GM10847 (cell line): ENCODE measurements around the gene PARD3.

ENCODE experiments used
- POLR2A ChIP-seq: IDR thresholded peaks from 2 replicates; pipeline ENCODE4 v1.6.1; 2011; ENCODE audit not compliant: insufficient read length; ENCODE audit errors: extremely low read depth

PARD3 gene

DNA sequence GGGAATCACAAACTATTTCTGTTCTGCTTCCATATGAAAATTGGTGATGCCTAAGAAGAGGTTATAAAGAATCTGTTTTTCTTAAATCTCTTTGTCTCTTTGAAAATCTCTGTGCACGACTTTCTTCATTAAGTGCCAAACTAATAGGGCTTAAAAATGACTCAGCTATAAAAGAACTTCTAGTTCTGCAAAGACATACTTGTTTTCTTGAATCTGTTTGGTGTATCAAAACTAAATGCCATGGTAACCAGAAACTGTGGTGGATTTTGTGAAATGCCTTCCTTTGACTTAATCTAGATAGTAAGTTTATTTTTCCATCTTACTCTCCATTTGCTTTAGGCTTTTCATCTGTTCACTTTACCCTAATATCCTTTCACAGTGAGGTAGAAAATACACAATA, 417.8 kb downstream of the PARD3 start:
- TF ChIP-seq POLR2A: no peak

- no peak for TF ChIP-seq POLR2A
Observed at GRCh38 chr10:34396663-34397062, 418.4 kb downstream of the PARD3 start.

DNA sequence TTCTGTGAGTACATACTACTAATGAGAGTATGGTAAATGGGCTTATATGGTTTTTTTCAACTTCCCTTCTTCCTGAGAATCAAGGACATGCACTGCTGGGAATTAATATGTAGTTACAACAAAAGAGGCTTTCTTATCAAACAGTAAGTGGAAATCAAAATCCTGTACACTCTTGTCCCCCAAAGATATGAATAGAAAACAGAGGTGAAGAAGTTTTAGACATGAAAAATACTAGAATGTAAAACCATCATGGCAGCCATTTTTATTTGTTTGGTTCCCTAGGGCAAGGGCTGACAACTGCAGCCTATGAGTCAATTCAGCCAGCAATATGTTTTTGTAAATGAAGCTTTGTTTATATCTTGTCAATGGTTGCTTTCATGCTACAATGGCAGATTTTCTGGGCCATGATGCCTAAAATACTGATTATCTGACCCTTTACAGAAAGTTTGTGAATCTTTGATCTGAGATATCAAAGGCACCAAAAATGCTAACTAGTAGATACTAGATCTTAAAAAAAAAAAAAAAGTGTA, 422.4 kb downstream of the PARD3 start:
- TF ChIP-seq POLR2A: no peak

DNA sequence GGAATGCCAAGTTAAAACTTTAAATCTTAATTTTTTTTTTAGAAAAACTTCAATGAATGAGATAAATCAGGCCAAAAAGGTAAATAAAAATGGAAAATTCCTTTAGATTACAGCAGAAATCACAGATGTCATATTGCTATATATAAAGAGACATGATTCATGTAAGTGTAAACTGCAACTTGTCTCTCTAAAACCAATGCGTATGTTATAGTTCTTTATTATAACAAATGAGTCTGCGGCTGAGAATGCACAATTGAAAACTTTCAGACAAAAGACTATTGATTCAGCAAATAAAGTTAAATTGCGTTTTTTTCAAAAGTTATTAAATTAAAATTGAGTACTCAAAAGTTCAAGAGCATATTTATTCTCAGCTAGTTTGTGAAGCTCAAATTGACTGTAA, 425.3 kb downstream of the PARD3 start:
- no peak for TF ChIP-seq POLR2A

DNA sequence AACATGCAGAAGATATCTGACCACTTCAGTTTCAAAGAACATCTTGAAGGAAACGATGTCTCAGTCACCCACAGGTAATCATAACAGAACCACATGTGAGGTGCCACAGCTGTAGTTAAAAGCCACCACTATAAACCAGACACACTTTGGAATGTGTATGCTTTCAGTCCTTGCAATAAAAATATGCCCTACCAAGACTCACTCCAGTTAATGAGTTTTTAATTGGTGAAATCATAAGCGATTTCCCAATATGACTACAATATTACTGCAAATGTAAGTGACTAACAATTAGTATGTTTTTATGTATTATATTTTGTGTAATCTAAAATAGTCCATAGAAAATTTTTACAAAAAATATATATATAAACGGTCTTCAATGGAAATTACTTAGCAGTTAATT, 428.2 kb downstream of the PARD3 start:
- TF ChIP-seq POLR2A: no peak

DNA sequence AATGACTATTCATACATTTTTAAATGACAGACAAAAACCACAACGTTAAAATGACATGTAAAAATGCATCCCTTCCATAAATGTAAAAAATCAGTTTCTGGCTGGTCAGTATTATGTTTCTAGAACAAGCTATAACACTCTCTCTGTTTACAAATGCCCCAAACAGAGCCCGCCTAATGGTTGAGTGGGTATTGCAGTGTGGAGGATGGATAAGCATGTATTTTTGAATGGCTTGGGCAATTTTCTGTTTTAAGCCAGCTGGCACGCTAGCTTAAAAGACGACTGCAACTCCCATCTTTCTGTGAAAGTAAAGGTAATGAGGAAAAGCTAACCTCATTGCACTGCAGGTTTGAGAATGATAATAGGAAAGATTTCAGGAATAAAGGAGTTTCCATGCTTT, 430.7 kb downstream of the PARD3 start:
- TF ChIP-seq POLR2A: no peak

GRCh38 chr10:34382626-34383025, 432.5 kb downstream of the PARD3 start:
- no peak for TF ChIP-seq POLR2A

DNA sequence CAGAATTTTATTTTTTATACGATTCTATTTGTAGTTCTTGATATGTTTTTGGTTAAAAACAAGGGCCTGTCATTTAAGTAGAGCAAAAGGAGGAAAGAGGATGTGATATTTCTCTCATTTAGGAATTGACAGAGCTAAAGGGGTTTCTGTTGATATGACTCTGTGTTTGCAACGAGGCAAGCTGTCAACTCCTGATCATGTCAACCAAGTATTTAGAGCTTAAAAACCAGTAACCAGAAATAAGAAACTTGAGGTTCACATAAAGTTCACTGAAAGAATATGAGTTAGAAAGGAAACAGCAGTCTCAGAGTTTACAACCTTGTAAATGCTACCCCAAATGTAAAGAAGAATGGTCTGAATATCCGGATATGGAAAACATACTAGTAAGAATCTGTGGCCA, 434.2 kb downstream of the PARD3 start:
- no peak for TF ChIP-seq POLR2A

DNA sequence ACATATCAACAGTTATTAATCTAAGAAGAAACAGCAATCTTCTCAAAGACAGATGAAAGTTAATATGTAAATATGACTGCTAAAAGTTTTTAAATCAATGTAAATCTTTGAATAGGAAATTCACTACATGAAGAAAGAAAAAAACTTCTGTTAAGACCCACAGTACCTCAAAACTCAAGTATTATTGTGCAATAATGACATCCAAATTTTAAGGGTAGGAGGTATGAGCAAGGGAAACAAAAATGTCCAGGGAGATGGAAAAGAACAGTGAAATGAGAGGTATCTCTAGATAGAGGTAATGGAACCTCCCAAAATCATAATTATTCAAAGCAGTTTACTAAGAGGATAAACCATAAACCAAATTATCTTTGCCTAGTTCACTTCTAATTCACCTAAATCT, 436.8 kb downstream of the PARD3 start:
- TF ChIP-seq POLR2A: no peak

- TF ChIP-seq POLR2A: no peak
Observed at GRCh38 chr10:34377833-34378232, 437.3 kb downstream of the PARD3 start.

DNA sequence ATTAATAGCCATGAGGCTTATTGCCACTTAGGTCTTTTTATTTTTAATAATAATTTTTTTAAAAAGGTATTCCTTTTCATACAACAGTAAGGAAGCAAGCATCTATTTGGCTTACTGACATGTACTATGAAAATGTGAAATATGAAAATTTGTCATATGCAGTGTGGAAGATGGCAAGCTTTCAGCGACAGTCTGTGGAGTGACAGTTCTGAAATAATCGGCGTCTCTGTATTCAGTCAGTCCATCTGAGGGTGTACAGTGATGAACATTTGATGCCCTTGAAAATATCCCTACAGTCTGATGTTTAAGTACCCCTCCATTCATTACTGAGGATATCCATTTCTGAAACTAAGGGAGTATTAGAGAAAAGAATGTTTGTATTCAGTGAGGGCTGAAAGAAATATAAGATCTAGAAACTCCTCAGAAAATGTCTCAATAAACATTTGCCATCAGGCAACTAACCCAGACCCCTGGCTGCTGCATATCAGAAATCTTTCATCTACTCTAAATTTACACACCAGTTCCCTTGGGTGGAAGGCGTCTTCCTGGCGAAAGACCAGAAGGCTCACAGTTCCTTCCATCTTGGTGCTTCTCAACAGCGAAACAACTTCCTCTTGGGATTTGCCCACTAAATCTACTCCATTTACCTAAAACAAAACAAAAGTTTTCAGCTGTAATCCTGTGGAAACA, 440.6 kb downstream of the PARD3 start:
- no peak for TF ChIP-seq POLR2A

DNA sequence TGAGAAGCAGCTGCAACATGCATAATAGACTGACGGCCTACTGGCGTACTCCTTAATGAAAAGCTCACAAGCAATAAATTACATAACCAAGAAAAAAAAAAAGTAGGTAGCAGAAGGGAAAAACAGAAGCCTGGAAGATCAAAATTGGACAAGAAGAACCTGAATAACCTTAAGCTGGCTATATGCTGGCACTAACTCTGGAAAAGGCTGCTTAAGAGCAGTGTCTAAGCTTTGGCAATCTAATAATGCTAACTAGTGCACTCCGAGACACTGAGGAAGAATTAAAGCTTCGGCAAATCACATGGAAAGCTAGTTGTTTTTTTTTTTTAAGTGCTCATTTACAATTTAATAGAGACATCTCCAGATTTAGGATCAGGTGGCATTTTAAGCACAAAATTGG, 441.9 kb downstream of the PARD3 start:
- TF ChIP-seq POLR2A: no peak

DNA sequence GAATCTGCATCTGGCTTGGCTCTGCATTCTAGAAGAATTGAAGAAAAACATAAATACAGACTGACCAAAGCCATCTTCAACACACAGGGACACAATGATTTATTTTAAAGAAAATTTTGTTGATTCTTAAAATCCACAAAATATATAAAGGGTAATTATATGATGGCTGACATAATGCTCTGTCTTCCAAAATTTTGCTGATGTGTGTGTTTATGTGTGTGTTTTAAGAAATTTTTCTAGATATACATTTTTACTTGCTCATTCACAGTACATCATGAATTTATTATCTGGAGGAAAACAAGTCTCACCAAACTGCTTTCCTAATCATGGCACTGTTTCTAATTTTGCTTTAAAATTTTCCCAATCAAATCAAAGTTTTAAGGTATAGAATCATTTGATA, 442.6 kb downstream of the PARD3 start:
- no peak for TF ChIP-seq POLR2A

DNA sequence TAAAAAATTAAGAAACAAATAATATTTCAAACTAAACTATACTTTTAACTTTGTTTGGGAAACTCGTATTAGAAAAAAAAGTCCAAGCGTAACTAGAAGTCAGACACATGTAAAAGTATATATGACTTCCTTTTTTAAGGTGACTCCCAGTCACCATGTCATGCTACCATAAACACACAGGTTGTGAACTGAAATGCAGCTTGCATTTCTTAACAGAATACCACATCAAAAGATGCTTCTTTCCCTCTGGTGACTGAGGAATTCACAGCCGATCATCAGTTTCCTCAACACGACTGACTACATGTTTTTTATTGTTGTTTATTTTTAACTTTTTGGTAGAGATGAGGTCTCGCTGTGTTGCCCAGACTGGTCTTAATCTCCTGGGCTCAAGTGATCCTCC, 445.0 kb downstream of the PARD3 start:
- no peak for TF ChIP-seq POLR2A

GRCh38 chr10:34369120-34369519, 446.0 kb downstream of the PARD3 start:
- TF ChIP-seq POLR2A: no peak

DNA sequence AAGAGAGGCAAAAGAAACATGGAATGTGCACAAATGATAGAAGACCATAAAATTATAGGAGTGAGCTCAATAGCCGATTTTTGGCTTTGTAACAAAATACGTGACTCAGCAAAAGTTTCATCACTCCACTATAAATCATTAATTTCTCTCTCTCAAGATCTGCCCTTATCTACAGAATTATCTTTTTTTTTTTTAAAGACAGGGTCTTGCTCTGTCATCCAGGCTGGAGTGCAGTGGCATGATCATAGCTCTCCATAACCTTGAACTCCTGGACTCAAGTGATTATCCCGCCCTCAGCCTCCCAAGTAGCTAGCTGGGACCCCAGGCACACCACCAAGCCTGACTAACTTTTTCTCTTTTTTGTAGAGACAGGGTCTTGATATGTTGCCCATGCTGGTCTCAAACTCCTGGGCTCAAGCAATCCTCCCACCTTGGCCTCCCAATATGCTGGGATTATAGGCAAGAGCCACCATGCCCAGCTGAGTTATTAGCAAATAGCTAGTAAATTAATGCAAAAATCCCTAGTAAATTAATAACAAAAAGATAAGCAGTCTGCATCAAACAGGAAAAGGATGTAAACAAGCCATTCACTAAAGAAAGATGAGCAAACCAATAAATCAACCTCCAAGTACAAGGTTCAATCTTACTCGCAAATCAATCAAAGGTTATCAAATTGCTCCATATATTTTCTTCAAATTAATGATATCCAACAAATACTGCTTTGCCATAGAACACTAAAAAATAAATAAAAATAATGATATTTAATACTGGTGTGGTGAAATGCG, 450.7 kb downstream of the PARD3 start:
- TF ChIP-seq POLR2A: no peak
